DMS114 treated with DMSO at 0.1 percent for 48 hours (cell line): ENCODE measurements around the gene LARGE1.

ENCODE experiments used
- DNase-seq: peaks from one replicate; lab custom pipeline; 2025; ENCODE audit not compliant: unreplicated experiment; lab: John Stamatoyannopoulos, UW

The LARGE1 gene

GRCh38 chr22:33828302-33828701 is 92.0 kb downstream of the LARGE1 start:
- DNase-seq: no peak

- DNase-seq: no peak
Measured at GRCh38 chr22:33825761-33826160, 94.5 kb downstream of the LARGE1 start.

- no peak for DNase-seq
Measured at GRCh38 chr22:33823552-33823951, 96.7 kb downstream of the LARGE1 start.

DNA sequence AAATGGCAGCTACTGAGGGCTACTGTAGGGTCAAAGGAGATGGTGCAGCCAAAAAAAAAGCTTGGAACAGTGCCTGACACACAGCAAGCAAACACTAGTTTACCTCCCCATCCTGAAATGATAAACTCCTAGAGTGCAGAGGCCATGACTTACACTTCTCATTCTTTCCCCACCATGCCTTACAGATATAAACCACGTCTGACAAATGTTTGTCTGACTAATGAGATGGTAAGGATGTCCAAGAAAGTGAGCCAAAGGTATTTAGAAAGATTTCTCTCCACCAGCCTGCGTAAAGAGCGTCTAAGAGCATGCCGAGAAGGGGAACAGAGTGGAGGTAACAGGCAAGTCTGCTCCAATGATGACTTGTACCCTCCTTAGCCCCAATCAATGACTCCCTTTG is 99.0 kb downstream of the LARGE1 start:
- DNase-seq: no peak

DNA sequence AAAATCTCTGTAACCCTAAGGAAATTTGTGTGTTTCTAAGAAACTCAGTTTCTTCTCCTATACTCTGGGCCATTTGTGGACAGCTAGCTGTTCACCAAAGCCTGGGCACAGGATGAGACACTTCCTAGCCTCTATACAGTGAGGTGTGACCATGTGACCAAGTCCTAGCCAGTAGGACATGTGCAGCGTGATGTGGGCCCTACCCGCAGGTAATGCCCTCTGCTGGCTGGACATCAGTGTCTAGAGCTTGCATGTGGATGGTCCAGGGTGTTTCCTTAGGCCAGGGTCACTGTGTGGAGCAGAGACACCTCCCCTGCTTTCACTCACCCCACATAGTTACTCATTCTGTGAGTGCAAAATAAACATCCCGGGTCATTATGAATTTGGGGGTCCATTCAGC is 100.5 kb downstream of the LARGE1 start:
- no peak for DNase-seq

- DNase-seq: no peak
Measured at GRCh38 chr22:33817512-33818127, 102.7 kb downstream of the LARGE1 start.

DNA sequence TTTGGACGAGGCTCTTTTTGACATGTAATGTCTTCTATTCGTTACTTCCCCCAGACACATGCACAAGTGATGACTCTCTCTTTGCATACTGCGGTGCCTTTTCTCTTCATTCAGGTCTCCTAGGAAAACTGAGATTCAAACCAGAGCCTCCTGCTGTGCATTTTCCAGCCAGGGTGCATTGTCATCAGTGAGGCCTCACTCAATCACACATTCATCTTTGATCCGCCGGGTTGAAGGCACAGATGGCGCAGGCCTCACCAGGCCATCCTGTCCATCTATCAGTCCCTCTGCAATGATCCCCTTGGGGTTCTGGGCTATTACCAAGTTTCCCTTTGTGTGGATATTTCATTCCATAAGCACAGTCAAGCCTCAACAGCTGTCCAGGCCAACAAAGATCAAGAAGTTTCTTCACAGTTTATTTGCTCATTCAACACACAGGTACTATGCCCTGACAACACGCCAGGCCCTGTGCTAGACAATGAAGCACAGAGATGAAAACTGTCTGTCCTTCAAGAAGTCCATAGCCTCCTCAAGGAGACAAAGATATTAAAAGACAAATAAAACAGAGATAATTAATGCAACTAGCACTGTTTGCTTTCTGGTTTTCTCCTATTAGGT is 107.8 kb downstream of the LARGE1 start:
- DNase-seq: no peak

GRCh38 chr22:33811686-33812085 is 108.6 kb downstream of the LARGE1 start:
- DNase-seq: no peak

DNA sequence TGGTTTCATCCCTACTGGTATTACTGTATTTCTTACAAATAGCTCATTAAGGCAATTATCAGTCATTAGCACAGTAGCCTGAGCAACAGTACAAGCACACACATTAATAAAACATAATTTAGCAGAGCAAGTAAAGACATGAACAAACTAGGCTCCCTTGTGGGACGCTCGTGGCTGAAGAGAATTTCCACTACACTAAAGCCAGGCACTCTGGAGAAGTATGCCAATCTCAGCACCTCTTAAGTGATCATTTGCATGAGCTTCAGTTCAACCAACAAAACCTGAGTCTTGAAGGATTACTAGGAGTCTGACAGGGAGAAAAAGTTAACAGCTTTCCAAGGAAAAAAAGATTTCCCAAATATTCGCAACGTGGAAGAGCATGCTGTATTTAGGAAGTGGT is 109.1 kb downstream of the LARGE1 start:
- DNase-seq: no peak

DNA sequence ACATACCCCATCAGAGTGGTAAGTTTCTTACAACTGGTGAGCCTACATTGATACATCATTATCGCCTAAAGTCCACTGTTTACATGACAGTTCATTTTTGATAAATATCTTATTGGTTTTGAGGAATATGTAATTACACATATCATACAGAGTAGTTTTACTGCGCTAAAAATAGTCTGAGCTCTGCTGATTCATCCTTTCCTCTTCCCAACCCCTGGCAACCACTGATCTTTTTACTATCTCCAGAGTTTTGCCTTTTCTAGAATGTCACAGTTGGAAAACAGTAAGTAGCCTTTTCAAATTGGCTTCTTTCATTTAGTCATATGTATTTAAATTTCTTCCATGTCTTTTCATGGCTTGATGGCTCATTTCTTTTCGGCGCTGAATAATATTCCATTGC is 112.8 kb downstream of the LARGE1 start:
- no peak for DNase-seq

DNA sequence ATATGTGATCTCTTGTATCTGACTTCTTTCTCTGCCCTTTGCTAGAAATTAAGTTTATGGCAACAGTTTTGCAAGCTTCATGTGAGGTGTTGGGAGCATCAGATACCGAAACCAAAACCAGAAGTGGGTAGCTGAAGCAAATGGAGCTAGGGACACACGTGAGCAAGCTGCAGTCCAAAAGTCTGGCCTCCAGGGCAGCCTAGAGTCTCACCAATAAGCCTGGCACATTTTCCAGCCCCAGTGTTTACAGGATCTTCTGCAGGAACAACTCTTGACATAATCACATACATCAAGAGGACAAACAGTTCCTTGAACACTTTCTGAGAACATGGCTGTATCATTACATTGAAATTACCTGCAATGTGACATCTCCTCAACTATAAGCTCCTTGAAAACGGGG is 114.1 kb downstream of the LARGE1 start:
- DNase-seq: no peak

DNA sequence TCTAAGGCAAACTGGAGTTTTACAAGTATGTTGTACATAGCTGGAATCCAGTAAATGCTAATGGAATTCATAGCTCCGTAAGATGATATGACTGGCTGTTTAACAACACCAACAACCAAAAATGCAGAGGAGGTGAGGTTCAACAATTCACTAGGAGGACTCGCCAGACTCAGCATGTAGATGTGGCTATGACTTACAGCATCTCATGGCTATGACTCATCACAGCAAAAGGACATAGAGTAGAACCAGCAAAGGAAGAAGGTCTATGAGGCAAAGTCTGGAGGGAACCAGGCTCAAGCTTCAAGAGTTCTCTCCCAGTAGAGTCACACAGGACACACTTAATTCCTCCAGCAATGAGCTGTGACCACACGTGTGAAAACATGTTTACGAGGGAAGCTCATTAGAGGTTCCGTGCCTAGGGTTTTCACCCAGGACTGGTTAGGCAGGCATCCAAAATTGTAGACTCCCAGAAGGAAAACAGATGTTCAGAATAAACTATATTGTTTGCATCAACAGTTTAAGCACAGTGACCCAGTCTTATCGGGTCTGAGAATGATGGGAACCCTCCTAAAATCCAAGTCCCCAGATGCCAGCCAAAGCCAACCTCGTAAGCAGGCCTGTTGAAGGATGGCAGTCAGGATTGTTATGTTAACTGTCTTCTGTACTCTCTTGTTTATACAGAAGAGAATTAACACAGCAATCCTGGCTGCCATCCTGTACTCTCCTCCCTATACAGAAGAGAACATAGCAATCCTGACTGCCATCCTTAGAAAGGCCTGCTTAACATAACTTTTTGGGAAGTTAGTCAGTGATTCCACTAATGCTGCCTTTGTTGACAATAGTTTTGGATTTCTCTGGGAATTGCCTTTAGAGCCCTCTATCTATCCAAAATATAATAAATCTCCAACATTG is 116.6 kb downstream of the LARGE1 start:
- DNase-seq: no peak

DNA sequence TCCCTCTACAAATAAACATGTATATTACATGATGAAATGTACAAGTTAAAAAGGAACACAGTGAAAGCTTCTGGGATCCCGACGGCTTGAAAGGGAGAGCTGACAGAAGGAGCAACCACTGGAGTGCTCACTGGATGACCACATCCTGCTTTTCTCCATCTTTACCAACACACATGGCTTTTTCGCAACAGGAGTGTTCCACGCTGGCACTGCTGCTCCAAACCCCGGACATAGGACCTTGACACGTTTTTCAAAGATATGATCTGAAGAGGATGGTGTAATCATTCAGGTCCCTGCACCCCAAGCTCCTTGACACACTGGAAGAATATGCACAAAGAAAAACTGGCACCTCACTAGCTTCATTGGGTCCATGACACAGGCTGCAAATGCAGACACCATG is 121.9 kb downstream of the LARGE1 start:
- DNase-seq: no peak

- peak; percentile 6 for DNase-seq
Measured at GRCh38 chr22:33796494-33796893, 123.8 kb downstream of the LARGE1 start.

GRCh38 chr22:33793475-33793874 is 126.8 kb downstream of the LARGE1 start:
- DNase-seq: no peak

DNA sequence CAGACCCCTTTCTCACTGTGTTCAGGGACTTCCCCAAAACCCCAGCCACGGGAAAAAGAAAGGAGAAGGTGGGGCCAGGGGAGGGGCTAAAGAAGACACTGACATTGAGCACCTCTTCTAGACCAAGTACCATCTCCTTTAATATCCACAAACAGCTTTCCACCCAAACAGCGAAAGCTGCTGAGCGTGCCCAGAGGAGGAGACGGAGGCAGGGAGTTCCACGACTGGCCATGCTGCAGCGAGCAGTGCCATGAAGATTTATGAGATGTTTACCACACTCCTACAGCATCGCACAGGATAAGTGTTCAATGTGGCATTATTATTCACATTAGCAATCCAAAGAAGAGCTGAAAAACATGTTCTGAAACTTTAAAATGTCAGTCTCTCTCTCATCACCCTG is 127.4 kb downstream of the LARGE1 start:
- DNase-seq: no peak

- DNase-seq: no peak
Measured at GRCh38 chr22:33789690-33790253, 130.5 kb downstream of the LARGE1 start.

- no peak for DNase-seq
Measured at GRCh38 chr22:33788927-33789326, 131.3 kb downstream of the LARGE1 start.

DNA sequence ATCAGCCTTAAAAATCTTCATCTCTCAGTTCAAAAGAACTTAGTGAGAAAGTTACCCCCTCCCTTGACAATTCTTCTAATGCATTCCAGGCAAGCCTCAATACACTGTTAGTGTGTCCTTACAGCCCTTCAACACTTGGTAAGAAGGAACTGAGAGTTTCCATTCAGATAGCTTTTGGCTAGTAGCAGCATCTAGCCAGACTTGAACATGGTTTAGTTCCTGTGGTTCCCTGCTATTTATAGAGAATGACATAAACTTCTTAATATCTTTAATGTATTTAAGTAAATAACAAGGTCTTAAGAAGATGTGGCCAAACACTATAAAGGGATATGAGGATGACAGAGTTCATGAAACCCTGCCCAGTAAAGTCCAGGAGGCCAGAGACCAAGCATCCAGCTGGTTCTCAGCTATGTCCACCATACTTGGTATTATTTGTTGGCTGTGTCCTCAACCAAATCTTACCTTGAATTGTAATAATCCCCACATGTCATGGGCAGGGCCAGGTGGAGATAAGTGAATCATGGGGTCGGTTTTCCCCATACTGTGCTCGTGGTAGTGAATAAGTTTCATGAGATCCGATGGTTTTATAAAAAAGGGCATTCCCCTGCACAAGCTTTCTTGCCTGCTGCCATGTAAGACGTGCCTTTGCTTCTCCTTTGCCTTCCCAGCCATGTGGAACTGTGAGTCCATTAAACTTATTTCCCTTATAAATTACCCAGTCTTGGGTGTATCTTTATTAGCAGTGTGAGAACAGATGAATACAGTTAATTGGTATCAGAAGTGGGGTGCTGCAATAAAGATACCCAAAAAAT is 132.4 kb downstream of the LARGE1 start:
- no peak for DNase-seq

DNA sequence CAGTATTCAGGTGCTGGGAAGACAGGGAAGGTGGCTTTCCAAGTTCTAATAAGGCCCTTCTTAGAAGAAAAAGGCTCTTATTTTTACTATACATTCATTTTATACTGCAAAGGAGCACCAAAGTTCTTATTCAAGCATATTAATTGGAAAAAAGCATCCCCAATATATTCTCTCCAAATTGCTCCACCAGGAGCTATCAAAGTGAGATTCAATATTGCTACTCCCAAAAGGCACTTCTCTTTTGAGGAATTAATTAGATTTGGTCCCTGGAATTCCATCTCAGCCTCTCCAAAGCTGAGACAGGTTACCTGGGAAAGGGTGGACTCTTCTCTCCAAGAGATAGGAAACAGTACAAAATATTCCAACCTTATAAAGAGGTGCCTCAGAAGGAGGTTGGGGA is 134.1 kb downstream of the LARGE1 start:
- DNase-seq: no peak
